K562 (cell line): ENCODE data around the gene STX1A. TPM values are rescaled to one million over a fixed set of nuclear protein-coding genes. Genes with fewer than 3 reads are reported as not detected.
"Not testable (repeated sequence)": the region's sequence is repeated elsewhere in the genome, so short reads cannot be mapped to it uniquely, and the experiment has no call there.

Experiments used
- ATAC-seq: fragments of 200-7000 bp; cut with Tn5 transposase; 3 replicates; pipeline ENCODE4 v1.9.1; 2020; ENCODE audit warnings: moderate library complexity
- BruUV-seq: library from RNA; stranded (reverse); fragments of 400-500 nt; replicated peaks from 2 replicates; lab custom pipeline; 2021; lab: Mats Ljungman, UMichigan
- CTCF ChIA-PET: fragments of 300-600 bp; formaldehyde crosslinking; extraction: SDS; loops from one replicate; lab custom pipeline; 2021; ENCODE audit warnings: low intra/inter-chr PET ratio; lab: Yijun Ruan, JAX
- POLR2A ChIA-PET: fragments of 300-600, 350-650 bp; sonication (Branson Sonifier 250); formaldehyde crosslinking; extraction: SDS; loops from one replicate; lab custom pipeline; 2021; ENCODE audit warnings: antibody characterized with exemption, inconsistent platforms; lab: Yijun Ruan, JAX
- DNase-seq, 4 experiments: peaks; one replicate each; pipeline versions ENCODE4 v3.0.0 to v3.0.0-alpha.2; 2011 to 2018; ENCODE audit warnings: low spot score in 3 of 4, mixed read lengths in 3 of 4; ENCODE audit errors: extremely low read depth in 1 of 4
- FAIRE-seq: peaks from 2 replicates; lab custom pipeline; 2011; peaks lifted over from hg19 to GRCh38; lab: Jason Lieb, UNC
- H2AFZ ChIP-seq: 2 replicates; pipeline ENCODE4 v1.6.0; 2011; ENCODE audit warnings: low read depth, low read length, control low read depth, inconsistent platforms
- H3K27ac ChIP-seq: fragments of 200-600 bp; 3 replicates; pipeline ENCODE4 v1.8.0; 2011; ENCODE audit warnings: low read depth, mild to moderate bottlenecking, control low read depth, inconsistent platforms, low read length, moderate library complexity, mixed read lengths; ENCODE audit errors: extremely low read depth
- H3K27me3 ChIP-seq, 2 experiments: fragments of 300-600 bp in 1 of 2; 2 replicates in 1 of 2; 3 replicates in 1 of 2; pipeline versions ENCODE4 v1.6.0 to v1.8.0; 2011; ENCODE audit warnings: inconsistent platforms in 2 of 2, low read length in 2 of 2, mild to moderate bottlenecking in 1 of 2, mixed read lengths in 1 of 2, moderate library complexity in 1 of 2; ENCODE audit not compliant: control insufficient read depth in 2 of 2, insufficient read depth in 2 of 2
- H3K36me3 ChIP-seq: fragments of 300-600 bp; 3 replicates; pipeline ENCODE4 v1.8.0; 2011; ENCODE audit warnings: mild to moderate bottlenecking, low read length, inconsistent platforms; ENCODE audit not compliant: control insufficient read depth, insufficient read depth
- H3K4me1 ChIP-seq, 2 experiments: fragments of 200-600 bp in 1 of 2; replicated peaks in 1 of 2; 2 replicates in 1 of 2; 3 replicates in 1 of 2; pipeline versions ENCODE4 v1.5.1 to v1.8.0; 2011; ENCODE audit warnings: inconsistent platforms in 2 of 2, low read length in 2 of 2, mild to moderate bottlenecking in 1 of 2, mixed read lengths in 1 of 2, moderate library complexity in 1 of 2; ENCODE audit not compliant: control insufficient read depth in 2 of 2, insufficient read depth in 2 of 2
- H3K4me2 ChIP-seq: 2 replicates; pipeline ENCODE4 v1.6.1; 2011; ENCODE audit warnings: low read length, control low read depth, inconsistent platforms, mixed read lengths; ENCODE audit not compliant: insufficient read depth
- H3K4me3 ChIP-seq: fragments of 200-600 bp; sonication (generic), shearing (Covaris generic); 2 replicates; pipeline ENCODE4 v1.5.1; 2016; ENCODE audit warnings: control low read depth, inconsistent platforms
- H3K79me2 ChIP-seq: fragments of 200-600 bp; 3 replicates; pipeline ENCODE4 v1.8.0; 2011; ENCODE audit warnings: low read length, inconsistent platforms; ENCODE audit not compliant: control insufficient read depth, insufficient read depth
- H3K9ac ChIP-seq, 2 experiments: 2 replicates each; pipeline versions ENCODE4 v1.6.0 to v1.6.1; 2011; ENCODE audit warnings: low read depth in 2 of 2, low read length in 2 of 2, control low read depth in 1 of 2, inconsistent platforms in 1 of 2, mild to moderate bottlenecking in 1 of 2, mixed read lengths in 1 of 2; ENCODE audit not compliant: insufficient read depth in 1 of 2
- H3K9me1 ChIP-seq: one replicate; pipeline ENCODE4 v1.6.0; 2011; ENCODE audit warnings: inconsistent platforms, mild to moderate bottlenecking, low read length, moderate library complexity; ENCODE audit not compliant: control insufficient read depth, insufficient read depth
- H3K9me3 ChIP-seq: replicated peaks from 2 replicates; pipeline ENCODE4 v1.5.1; 2011; ENCODE audit warnings: low read depth, low read length, inconsistent platforms; ENCODE audit not compliant: control insufficient read depth, insufficient read depth
- H4K20me1 ChIP-seq: replicated peaks from 2 replicates; pipeline ENCODE4 v1.6.1; 2011; ENCODE audit warnings: low read length, inconsistent platforms, mixed read lengths; ENCODE audit not compliant: control insufficient read depth, insufficient read depth
- BCOR ChIP-seq: fragments of 450-650 bp; IDR thresholded peaks from 2 replicates; pipeline ENCODE4 v1.6.1; 2016
- HDAC2 ChIP-seq: fragments of 450-650 bp; IDR thresholded peaks from 2 replicates; pipeline ENCODE4 v1.6.1; 2016; ENCODE audit warnings: mild to moderate bottlenecking
- KDM1A ChIP-seq, 2 experiments: fragments of 450-650 bp; IDR thresholded peaks; 2 replicates each; pipeline ENCODE4 v1.6.1; 2016; ENCODE audit warnings: mild to moderate bottlenecking in 2 of 2
- PCBP2 ChIP-seq: fragments of 200-400 bp; formaldehyde crosslinking; IDR thresholded peaks from 2 replicates; pipeline ENCODE4 v1.6.1; 2018; ENCODE audit warnings: low read length, low read depth, mild to moderate bottlenecking, moderate library complexity; ENCODE audit not compliant: poor library complexity, severe bottlenecking
- RBM25 ChIP-seq: fragments of 200-400 bp; formaldehyde crosslinking; IDR thresholded peaks from 2 replicates; pipeline ENCODE4 v1.6.1; 2018; ENCODE audit warnings: low read length, low read depth, moderate library complexity; ENCODE audit not compliant: severe bottlenecking
- RCOR1 ChIP-seq, 2 experiments: IDR thresholded peaks; 2 replicates each; pipeline ENCODE4 v1.6.1; 2012; ENCODE audit warnings: low read depth in 2 of 2, low read length in 2 of 2, borderline replicate concordance in 1 of 2, improper control_type of control experiment in 1 of 2
- SMARCA5 ChIP-seq: fragments of 450-650 bp; IDR thresholded peaks from 2 replicates; pipeline ENCODE4 v1.6.1; 2016
- ZNF121 ChIP-seq: sonication (generic); formaldehyde crosslinking; conservative IDR thresholded peaks from 2 replicates; pipeline ENCODE4 v1.8.0; 2022; ENCODE audit warnings: missing genetic modification reagents
- WGBS: fragments of 100-300 bp; shearing (Covaris generic); methylation state at CpG from one replicate; pipeline ENCODE4 v1.1.6; 2016; ENCODE audit warnings: low coverage, mixed read lengths; ENCODE audit not compliant: insufficient coverage; ENCODE audit errors: missing lambda C conversion rate; 5-methylcytosine and 5-hydroxymethylcytosine counted together
- in situ Hi-C: fragments of 300-500 bp; cut with MboI; formaldehyde crosslinking; loops from 4 replicates; pipeline ENCODE4 v1.15.0; 2018; ENCODE audit warnings: inconsistent platforms, mixed read lengths
- intact Hi-C: fragments of 100-400 bp; cut with micrococcal nuclease; formaldehyde crosslinking; loops from 2 replicates; pipeline ENCODE4 v1.14.2; 2022
- polyA plus RNA-seq, 8 experiments: library from polyadenylated mRNA; depleted of rRNA in 4 of 8; stranded (reverse) in 5 of 8; unstranded in 3 of 8; fragments of >200 nt; fragmentation: Nextera tagmentation in 2 of 8; fragmentation: Illumina TruSeq in 1 of 8; extraction: Ambion mirVana in 2 of 8; extraction: Trizol in 1 of 8; gene quantifications; 2 replicates each; pipeline versions ENCODE4 v1.2.1 to v1.2.3, GENCODE V29; 2011 to 2014; ENCODE audit warnings: inconsistent platforms in 1 of 8, missing spikeins in 1 of 8
- total RNA-seq, 7 experiments: library from RNA; depleted of rRNA in 6 of 7; stranded (reverse); fragments of >200 nt in 6 of 7; fragmentation: Illumina TruSeq in 2 of 7; extraction: Trizol in 2 of 7; gene quantifications; 2 replicates each; pipeline versions ENCODE4 v1.2.1 to v1.2.3, GENCODE V29; 2011 to 2021; ENCODE audit warnings: low replicate concordance in 1 of 7
- TF ChIP-seq, protein P1 (sequence below): fragments of 450-650 bp; IDR thresholded peaks from 2 replicates; pipeline ENCODE4 v1.6.1; 2018; ENCODE audit warnings: mild to moderate bottlenecking, low read depth; ENCODE audit not compliant: partially characterized antibody

STX1A gene
- total and polyA plus RNA-seq, 9 of the 15 experiments (the other 6 are each of a cell fraction or from before 2014, with no cell fraction given): 0.04 to 15.1 (median 6.3) TPM

DNA sequence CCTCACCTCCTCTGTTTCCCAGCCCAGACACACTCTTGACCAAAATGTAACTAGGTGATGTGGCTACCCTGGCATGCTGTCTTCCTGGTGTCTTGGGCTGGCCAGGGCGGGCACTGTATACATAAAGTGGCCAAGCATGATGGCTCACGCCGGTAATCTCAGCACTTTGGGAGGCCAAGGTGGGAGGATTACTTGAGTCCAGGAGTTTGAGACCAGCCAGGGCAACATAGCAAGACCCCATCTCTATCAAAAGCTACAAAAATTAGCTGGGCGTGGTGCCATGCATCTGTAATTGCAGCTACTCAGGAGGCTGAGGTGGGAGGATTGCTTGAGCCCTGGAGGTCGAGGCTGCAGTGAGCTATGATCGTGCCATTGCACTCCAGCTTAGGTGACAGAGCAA, 6.2 kb downstream of the STX1A start:
- H3K36me3 ChIP-seq, H2AFZ ChIP-seq, H3K9me3 ChIP-seq, intact Hi-C loops, H3K9me1 ChIP-seq, H3K79me2 ChIP-seq, BruUV-seq, H3K9ac ChIP-seq, ATAC-seq, CTCF ChIA-PET, H3K4me2 ChIP-seq, in situ Hi-C loops, FAIRE-seq, H3K27me3 ChIP-seq, H3K27ac ChIP-seq, DNase-seq, H3K4me3 ChIP-seq: not testable (repeated sequence)
- WGBS: 77% methylated on average over 6 of the region's 6 CpGs
- TF ChIP-seq ZNF121: peak; percentile 84
- POLR2A ChIA-PET: interaction anchor here (0.6 to 1.2 kb wide), 3 partner anchors 14 to 101 kb away, joined by 3 read pairs; no protein-coding TSS in a partner anchor
- peaks cover 43% of the 10 kb centered on the region for H4K20me1 ChIP-seq
- peaks cover 20 to 44% of the 10 kb centered on the region in 2 experiments; a peak in 4 of 5 replicates for H3K4me1 ChIP-seq

DNA sequence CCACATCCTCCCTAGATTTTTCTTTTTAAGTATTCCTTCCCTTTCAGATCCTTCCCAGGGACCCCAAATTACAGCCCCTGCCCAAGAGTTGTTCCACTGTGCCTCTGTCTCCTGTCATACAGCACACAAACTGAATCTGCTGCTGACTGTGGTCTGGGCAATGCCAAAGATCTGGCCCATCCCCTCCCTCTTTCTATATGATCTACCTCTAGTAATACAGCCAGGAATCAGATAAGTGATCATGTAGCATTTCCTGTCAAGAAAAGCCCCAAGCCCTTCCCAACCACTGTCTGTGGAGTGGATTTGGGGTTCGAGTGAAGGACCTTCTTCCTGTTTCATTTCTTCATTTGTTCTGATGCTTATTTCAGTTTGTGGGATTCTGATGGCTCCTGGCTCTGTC, 6.7 kb downstream of the STX1A start:
- CTCF ChIA-PET: no interaction called here
- Histone ChIP-seq H3K27ac (no peak overlapping the region), H2AFZ (no peak overlapping the region), H3K9ac (no peak overlapping the region), H3K4me3 (no peak overlapping the region), H3K79me2 (peaks cover 2% of the 10 kb centered on the region; the same call in 1 of the 3 replicates), H3K27me3 (no peaks in the 10 kb centered on the region), H3K4me1 (peaks cover 19 to 41% of the 10 kb centered on the region in 2 experiments; a peak in 4 of 5 replicates), H4K20me1 (peaks cover 38% of the 10 kb centered on the region), H3K9me1 (peaks cover 6% of the 10 kb centered on the region), H3K9me3 (no peaks in the 10 kb centered on the region), H3K4me2 (no peak overlapping the region), H3K36me3 (no peaks in the 10 kb centered on the region)
- POLR2A ChIA-PET: interaction anchor here (0.6 to 1.2 kb wide), 3 partner anchors 17 to 748 kb away, joined by 3 read pairs; no protein-coding TSS in a partner anchor
- TF ChIP-seq HDAC2: peak; percentile 75; the same call in 1 of the 2 replicates
- peak; percentile 91 for TF ChIP-seq BCOR
- no peak for TF ChIP-seq PCBP2
- peak; percentile 58 to 62; a peak in 2 of 4 replicates for TF ChIP-seq KDM1A (IDR thresholded peaks at IDR 0.05)
- 0 out of 4 replicates have a peak, but pooled peaks of 1 of the 2 experiments have one; percentile 37 for TF ChIP-seq RCOR1 (IDR thresholded peaks at IDR 0.05; ENCODE audit: borderline replicate concordance in 1 of 2, low read depth in 2 of 2, low read length in 2 of 2)
- TF ChIP-seq RBM25: peak; percentile 97
- TF ChIP-seq, protein P1, sequence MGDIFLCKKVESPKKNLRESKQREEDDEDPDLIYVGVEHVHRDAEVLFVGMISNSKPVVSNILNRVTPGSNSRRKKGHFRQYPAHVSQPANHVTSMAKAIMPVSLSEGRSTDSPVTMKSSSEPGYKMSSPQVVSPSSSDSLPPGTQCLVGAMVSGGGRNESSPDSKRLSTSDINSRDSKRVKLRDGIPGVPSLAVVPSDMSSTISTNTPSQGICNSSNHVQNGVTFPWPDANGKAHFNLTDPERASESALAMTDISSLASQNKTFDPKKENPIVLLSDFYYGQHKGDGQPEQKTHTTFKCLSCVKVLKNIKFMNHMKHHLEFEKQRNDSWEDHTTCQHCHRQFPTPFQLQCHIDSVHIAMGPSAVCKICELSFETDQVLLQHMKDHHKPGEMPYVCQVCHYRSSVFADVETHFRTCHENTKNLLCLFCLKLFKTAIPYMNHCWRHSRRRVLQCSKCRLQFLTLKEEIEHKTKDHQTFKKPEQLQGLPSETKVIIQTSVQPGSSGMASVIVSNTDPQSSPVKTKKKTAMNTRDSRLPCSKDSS: no peak
- TF ChIP-seq SMARCA5: peak; percentile 78; the same call in 1 of the 2 replicates
- intact Hi-C loops (no loop called here), in situ Hi-C loops (no loop called here)
- FAIRE-seq (no peak), ATAC-seq (no peak), DNase-seq (no peak)
- WGBS: 36% methylated on average over 1 of the region's 1 CpG
- no TSS peak for BruUV-seq
